Esophagus mucosa (tissue), 1 donor: ENCODE results near the gene SHROOM3. TPM values are rescaled to one million over a fixed set of nuclear protein-coding genes. Genes with fewer than 3 reads are reported as not detected.
A peak's percentile ranks its signal among the peaks of the same experiment; 100 is the strongest.

Experiments
- ATAC-seq: fragments of 200-7000 bp; cut with Tn5 transposase; one replicate; pipeline ENCODE4 v1.9.1; 2020
- total RNA-seq: library from RNA; stranded (reverse); gene quantifications from one replicate; pipeline ENCODE4 v1.2.4, GENCODE V29; 2023
- donor health status: DM: yes; HTN: yes; CAD: no.

SHROOM3 gene
- total RNA-seq, 1 donor from 2014 or later, result 20.7 TPM

DNA sequence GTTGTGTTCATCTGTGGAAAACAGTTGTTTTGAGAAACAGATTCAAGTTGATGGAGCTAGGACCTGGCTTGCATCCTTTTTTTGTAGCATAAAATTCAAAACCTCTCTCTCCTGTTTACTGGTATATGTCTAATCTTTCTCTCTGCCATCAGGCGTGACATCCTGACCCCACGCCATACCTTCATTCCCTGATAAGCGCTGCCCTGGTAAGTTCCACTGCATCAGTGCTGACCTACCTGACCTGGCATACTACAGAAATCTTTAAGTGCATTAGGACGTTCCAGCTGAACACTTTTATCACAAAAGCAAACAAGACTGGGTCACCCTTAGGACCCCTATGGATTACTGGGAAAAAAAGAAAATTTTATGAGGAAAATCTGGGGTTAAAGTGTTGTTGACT is 230.7 kb downstream of the SHROOM3 start:
- no peak for ATAC-seq

DNA sequence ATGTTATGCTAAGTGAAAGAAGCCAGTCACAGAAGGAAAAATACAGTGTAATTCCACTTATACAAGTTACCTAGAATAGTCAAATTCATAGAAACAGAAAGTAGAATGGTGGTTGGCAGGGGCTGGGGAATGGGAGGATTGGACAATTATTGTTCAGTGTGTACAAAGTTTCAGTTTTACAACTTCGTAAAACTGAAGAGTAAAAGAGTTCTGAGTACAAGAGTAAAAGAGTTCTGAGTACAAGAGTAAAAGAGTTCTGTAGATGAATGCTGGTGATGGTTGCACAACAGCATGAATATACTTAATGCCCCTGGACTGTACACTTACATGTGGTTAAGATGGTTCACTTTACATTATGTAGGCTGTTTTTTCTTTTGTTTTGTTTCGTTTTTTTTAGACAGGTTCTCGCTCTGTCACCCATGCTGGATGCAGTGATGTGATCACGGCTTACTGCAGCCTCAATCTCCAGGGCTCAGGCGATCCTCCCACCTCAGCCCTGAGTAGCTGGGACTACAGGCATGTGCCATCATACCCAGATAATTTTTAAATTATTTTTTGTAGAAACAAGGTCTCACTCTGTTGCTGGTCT is 232.0 kb downstream of the SHROOM3 start:
- ATAC-seq, result no peak

GRCh38 chr4:76670631-76671030 is 235.6 kb downstream of the SHROOM3 start:
- no peak for ATAC-seq

GRCh38 chr4:76673362-76673761 is 238.3 kb downstream of the SHROOM3 start:
- no peak for ATAC-seq

GRCh38 chr4:76674983-76675382 is 240.0 kb downstream of the SHROOM3 start:
- ATAC-seq, result no peak

DNA sequence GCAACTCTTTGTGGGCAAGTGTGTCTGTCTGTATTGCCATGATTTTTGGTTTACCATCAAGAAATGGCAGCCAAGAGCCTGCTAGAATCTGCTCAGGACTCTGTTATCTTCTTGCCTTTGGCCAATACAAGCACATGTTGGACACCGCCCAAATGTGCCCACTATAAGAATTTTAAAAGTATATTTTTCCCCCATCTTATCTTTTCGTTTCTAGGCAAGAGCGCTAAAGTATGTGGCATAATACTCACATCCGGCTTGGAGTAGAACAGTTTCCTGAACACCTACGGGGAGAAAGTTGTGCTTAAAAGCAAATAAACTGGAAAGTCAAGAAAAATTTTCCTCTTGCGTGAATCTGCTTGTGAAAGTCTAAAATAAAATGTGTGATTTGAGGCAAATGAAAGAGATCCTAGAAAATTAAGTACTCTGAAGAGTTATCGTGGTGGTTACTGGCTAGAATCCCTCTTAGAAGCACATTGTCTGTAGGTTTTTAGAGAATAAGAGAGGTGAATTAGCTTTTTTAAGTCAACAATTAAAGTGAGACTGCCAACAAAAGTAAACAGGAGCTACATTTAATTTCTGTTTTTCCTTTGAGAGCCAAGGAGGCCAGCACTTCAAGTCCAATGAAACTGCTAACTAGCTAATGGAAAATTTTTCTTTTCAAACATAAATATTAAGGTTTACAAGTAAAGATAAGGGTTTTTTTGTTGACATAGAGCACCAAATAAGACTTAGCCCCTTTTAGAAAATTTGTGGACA is 242.7 kb downstream of the SHROOM3 start:
- no peak for ATAC-seq

GRCh38 chr4:76679691-76680090 is 244.7 kb downstream of the SHROOM3 start:
- ATAC-seq, result peak; percentile 75

DNA sequence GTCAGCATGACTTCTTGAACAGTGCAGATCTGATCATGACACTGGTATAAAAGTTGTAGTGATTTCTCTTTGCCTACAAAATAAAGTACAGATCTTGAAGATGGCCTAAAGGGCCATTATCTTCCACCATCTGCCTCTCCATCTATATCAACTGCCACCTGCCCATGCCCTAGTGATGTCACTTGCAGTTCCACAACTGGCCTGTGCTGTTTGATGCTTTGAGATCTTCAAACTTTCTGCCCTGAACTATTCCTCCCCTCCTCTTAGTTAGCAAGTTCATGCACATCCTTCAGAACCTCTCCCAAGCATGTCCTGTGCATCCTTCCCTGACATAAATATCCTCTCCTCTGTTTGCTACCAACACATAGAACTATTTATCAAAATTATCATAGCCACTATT is 245.9 kb downstream of the SHROOM3 start:
- no peak for ATAC-seq

GRCh38 chr4:76681996-76682395 is 247.0 kb downstream of the SHROOM3 start:
- ATAC-seq, result no peak

DNA sequence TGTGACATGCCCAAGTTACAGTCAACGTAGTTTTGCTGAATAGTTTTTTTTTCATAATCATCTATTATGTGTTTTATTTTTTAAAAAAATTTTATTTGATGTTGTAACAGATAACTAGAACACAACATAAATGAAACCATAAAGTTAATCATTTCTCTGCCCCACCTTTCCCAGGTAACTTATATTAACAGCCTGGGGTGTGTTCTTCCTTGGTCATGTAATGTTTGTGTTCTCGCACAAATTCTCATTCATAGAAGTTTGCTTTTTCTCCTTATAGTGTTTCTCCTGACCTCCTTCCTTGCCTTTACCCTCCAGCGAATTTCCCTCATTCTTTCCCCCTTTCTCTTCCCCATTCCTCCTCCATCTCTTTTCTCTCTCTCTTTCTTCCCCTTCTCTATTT is 248.1 kb downstream of the SHROOM3 start:
- ATAC-seq, result no peak

DNA sequence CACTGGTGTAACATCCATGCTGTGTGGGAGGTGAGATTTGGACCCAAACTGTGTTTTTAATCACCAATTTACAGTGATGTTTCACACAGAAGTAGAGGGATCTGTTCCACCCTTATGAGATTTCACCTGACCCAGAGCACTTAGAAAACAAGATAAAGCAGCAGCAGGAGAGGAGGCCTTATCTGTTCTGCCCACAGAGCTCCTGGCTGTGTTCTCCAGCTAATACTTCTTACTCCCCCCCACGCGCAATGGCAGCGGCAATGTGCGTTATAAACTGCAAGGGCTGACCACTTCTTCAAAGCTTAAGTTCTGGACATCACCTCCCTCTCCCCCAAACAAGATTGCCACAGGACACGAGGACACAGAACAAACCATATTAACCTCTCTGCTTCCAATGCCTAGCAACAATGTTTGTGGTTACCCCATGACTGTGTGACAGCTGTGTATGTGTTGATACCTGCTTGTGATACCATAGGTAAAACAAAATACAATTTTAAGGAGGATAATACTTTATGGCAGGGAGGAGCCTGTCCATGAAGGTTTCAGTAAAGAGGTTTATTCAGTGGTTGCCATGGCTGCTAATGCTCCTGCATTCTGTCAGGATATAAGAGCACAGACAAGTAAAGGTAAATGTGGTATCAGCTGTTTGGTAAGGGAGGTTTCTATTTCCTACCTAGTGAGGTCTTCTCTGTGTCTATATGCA is 252.9 kb downstream of the SHROOM3 start:
- ATAC-seq, result no peak

DNA sequence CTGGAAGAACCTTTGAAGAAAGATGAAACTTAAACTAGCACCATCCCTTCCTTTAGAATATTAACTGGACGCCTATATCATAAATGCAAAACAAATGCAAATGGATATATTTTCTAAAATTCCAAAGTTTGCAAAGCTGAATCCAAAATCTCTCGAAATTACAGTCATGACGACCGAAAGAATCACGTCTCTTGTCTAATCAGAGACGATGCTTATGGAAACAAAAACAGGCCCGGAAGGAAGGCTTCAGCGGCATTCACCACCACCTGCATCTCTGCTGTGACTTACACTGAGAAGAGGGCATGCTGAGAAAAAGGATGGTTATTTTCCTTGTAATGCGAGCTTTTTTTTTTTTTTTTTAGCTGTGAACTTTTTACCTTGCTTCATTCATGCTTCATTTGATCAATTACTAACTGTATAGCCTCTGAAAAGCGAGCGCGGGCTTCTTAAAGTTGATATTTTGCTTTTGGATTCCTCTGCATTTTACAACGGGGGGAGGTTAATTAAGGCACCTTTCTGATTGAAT is 253.7 kb downstream of the SHROOM3 start:
- ATAC-seq, result no peak

DNA sequence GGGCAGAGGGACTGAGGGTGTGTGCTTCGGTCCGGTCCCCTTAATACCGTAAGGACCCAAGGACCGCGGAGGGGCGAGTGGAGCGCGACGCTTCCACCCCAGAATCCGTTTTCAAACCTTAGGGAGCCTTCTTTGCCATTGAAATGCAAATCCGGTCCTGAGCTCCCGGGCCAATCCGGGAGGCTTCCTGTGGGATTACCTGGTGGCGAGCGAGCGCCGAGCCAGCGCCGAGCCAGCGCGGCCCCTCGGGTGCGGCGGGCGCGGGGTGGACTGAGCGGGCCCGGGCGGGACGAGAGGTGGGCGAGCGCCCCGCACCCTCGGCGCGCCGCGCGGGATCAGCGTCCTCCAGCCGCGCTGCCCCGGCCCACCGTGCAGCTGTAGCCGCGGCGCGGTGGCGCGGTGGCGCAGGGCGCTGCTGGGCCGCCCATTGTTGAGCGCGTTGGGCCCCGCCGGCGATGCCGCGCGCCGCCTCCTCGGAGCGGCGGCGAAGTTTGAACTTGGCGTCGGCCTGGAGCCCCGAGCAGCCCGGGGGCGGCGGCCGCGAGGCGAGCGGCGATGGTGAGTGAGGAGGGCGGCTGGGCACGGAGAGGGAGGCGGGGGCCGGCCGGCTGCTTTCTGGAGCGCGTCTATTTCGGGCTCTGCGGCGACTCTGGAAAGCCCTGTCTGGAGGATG is 254.3 kb downstream of the SHROOM3 start:
- ATAC-seq, result peak; percentile 77

- no peak for ATAC-seq
Measured at GRCh38 chr4:76690011-76690905, 255.2 kb downstream of the SHROOM3 start.

GRCh38 chr4:76690906-76691275 is 255.9 kb downstream of the SHROOM3 start:
- no peak for ATAC-seq

DNA sequence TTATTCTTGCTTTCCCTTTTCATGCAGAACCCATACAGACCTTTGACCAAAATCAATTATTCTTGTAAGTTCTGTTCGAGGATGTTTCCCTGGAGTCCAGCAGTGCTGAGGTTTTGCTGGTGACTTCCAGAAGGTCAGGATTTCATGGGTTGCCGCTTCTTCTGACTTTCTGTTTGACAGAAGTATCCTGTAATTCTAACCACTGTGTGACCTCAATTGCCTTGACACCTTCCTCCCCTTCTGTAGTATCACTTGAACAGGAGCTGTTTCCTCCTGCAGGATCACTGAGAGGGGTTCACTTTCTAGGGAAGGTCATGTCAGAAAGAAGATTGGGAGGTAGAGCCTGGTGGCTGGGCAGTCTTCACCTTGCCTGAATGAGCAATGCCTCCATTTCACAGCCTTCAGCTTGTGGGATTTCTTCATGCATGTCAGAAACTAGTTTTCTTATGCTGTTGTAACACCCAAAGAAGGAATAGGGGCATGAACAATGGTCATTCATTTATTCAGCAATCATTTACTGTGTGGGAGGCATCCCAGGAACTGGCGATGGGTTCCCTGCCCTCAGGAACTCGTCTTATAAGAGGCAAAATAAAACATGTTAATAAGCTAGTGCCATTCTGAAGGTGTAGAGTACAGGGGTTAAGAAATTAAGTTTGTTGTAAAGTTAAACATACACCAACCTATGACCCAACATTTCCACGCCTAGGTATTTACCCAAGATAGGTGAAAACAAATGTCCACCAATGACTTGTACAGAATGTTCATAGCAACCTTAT is 257.0 kb downstream of the SHROOM3 start:
- ATAC-seq, result no peak

- ATAC-seq, result no peak
Measured at GRCh38 chr4:76692761-76693160, 257.7 kb downstream of the SHROOM3 start.

GRCh38 chr4:76694056-76694455 is 259.0 kb downstream of the SHROOM3 start:
- ATAC-seq, result no peak

DNA sequence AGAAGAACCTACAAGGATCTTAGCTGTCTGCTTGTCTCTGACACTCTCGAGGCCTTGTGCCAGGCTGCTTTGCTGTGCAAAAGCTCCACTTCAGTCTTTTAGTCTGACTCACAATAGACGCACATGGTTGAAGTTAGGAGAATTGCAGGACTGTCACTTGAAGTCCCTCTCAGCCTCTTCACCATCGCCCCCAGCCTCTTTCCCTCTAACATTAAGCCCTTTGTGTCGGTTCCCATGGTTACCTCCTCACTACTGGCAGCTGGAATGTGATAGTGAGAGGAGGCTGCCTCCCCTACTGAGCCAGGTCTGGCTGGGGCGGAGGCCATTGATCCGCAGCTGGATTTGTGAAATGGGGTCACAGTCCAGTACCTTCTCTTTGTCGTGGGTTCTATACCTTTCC is 261.1 kb downstream of the SHROOM3 start:
- no peak for ATAC-seq

GRCh38 chr4:76697129-76697803 is 262.2 kb downstream of the SHROOM3 start:
- no peak for ATAC-seq

GRCh38 chr4:76698141-76698540 is 263.1 kb downstream of the SHROOM3 start:
- ATAC-seq, result no peak
